GM10248 (cell line): ENCODE data around the gene MEX3A.
"Not testable (repeated sequence)": the region's sequence is repeated elsewhere in the genome, so short reads cannot be mapped to it uniquely, and the experiment has no call there.

Source experiments
- CTCF ChIA-PET: fragments of 300-600 bp; sonication (Branson Sonifier 250); formaldehyde crosslinking; extraction: SDS; loops from one replicate; lab custom pipeline; 2021; ENCODE audit warnings: antibody characterized with exemption; lab: Yijun Ruan, JAX
- POLR2A ChIA-PET: fragments of 350-650 bp; sonication (Branson Sonifier 250); formaldehyde crosslinking; extraction: SDS; loops from one replicate; lab custom pipeline; 2020; ENCODE audit warnings: antibody characterized with exemption; lab: Yijun Ruan, JAX
- DNase-seq: peaks from one replicate; pipeline ENCODE4 v3.0.0; 2012; ENCODE audit errors: extremely low spot score
- TF ChIP-seq, protein P1 (sequence below): IDR thresholded peaks from 2 replicates; pipeline ENCODE4 v1.5.1; 2012; ENCODE audit warnings: mild to moderate bottlenecking, low read depth; ENCODE audit errors: extremely low read depth, missing control alignments, control extremely low read depth

The MEX3A gene

GRCh38 chr1:156075775-156076204, 6.5 kb downstream of the MEX3A start:
- ChIA-PET POLR2A (interaction anchor here (0.6 kb wide), 1 partner anchor 196 kb away, joined by 3 read pairs; no protein-coding TSS in a partner anchor), CTCF (interaction anchor here (0.8 to 2.5 kb wide), 7 partner anchors 9 to 149 kb away, joined by 3 to 23 read pairs (median 5); no protein-coding TSS in a partner anchor)
- TF ChIP-seq, protein P1, sequence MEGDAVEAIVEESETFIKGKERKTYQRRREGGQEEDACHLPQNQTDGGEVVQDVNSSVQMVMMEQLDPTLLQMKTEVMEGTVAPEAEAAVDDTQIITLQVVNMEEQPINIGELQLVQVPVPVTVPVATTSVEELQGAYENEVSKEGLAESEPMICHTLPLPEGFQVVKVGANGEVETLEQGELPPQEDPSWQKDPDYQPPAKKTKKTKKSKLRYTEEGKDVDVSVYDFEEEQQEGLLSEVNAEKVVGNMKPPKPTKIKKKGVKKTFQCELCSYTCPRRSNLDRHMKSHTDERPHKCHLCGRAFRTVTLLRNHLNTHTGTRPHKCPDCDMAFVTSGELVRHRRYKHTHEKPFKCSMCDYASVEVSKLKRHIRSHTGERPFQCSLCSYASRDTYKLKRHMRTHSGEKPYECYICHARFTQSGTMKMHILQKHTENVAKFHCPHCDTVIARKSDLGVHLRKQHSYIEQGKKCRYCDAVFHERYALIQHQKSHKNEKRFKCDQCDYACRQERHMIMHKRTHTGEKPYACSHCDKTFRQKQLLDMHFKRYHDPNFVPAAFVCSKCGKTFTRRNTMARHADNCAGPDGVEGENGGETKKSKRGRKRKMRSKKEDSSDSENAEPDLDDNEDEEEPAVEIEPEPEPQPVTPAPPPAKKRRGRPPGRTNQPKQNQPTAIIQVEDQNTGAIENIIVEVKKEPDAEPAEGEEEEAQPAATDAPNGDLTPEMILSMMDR = no peak
- DNase-seq = no peak

- POLR2A ChIA-PET = no interaction called here
These were observed 7.1 kb downstream of the MEX3A start for GRCh38 chr1:156075162-156075561.

GRCh38 chr1:156074661-156075060, 7.6 kb downstream of the MEX3A start:
- POLR2A ChIA-PET = no interaction called here
- CTCF ChIA-PET = interaction anchor here (1.2 to 2.5 kb wide), 6 partner anchors 9 to 150 kb away, joined by 3 to 23 read pairs (median 5); no protein-coding TSS in a partner anchor

More at GRCh38 chr1:156075162-156075561, 7.1 kb downstream of the MEX3A start:
- TF ChIP-seq, protein P1 = no peak
- CTCF ChIA-PET = interaction anchor here (0.8 to 2.5 kb wide), 7 partner anchors 9 to 150 kb away, joined by 3 to 23 read pairs (median 5); no protein-coding TSS in a partner anchor
- DNase-seq = no peak

DNA sequence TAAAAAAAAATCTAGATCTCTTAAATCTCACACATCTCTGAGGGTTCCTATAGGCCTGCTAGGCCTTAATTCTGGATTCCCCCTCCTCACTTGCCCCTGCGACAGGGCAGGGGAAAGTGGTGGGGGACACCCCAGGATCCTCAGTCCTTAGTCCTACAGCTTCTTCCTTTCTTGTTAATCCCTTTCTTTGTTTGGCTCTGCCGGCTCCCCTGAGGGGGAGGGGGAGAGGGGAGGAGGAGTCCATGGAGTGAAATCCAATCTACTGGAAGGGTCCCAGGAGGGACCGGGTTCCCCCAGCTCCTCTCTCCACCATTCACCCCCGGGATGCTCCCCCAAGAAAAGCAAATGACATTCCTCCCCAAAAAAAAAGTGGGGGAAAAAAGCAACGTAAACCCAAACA, 8.5 kb downstream of the MEX3A start:
- DNase-seq = no peak
- POLR2A ChIA-PET = no interaction called here
- CTCF ChIA-PET = interaction anchor here (1.0 to 1.2 kb wide), 3 partner anchors 9 to 245 kb away, joined by 3 read pairs; no protein-coding TSS in a partner anchor
- TF ChIP-seq, protein P1 = no peak

More at GRCh38 chr1:156074661-156075060, 7.6 kb downstream of the MEX3A start:
- TF ChIP-seq, protein P1 = no peak
- DNase-seq = no peak

DNA sequence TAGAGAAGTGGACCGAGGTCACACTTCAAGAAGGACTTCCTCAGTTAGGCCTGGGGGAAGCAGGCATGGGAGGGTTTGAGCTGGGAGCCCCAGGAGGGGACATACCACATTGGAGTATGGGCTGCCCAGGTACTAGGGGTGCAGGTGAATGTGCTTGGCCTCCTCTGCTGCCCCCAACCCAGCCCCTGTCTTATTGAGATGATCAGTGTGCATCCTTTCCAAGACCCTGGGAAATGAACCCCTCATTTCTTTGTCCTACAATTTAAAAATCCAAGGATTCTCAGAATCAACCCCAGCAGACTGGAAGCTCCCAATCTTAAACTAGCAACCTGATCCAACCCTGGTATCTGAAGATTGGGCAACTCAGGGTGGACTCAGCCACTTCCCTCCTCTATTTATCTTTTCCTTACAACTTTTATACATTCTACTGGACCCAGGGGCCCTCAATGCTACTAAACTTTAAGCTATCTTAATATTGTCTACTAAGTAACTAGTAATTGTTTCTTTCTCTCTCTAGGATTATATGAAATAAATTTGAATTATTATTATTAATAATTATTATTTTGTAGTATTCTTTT, 9.1 kb downstream of the MEX3A start:
- DNase-seq = no peak
- CTCF ChIA-PET = interaction anchor here (1.0 to 1.2 kb wide), 4 partner anchors 8 to 246 kb away, joined by 3 read pairs; no protein-coding TSS in a partner anchor
- POLR2A ChIA-PET = no interaction called here
- TF ChIP-seq, protein P1 = no peak

GRCh38 chr1:156072251-156072650, 10.0 kb downstream of the MEX3A start:
- ChIA-PET CTCF (interaction anchor here (1.1 to 1.3 kb wide), 2 partner anchors 58 to 134 kb away, joined by 3 read pairs; no protein-coding TSS in a partner anchor), POLR2A (no interaction called here)
- DNase-seq = no peak
- TF ChIP-seq, protein P1 = no peak

- DNase-seq, POLR2A ChIA-PET: not testable (repeated sequence)
- CTCF ChIA-PET = interaction anchor here (1.3 kb wide), 1 partner anchor 58 kb away, joined by 3 read pairs; no protein-coding TSS in a partner anchor
These were observed 10.9 kb downstream of the MEX3A start for GRCh38 chr1:156071332-156071816.
